Measurements from ENCODE around the gene ARHGEF37.

Gene ARHGEF37

DNA sequence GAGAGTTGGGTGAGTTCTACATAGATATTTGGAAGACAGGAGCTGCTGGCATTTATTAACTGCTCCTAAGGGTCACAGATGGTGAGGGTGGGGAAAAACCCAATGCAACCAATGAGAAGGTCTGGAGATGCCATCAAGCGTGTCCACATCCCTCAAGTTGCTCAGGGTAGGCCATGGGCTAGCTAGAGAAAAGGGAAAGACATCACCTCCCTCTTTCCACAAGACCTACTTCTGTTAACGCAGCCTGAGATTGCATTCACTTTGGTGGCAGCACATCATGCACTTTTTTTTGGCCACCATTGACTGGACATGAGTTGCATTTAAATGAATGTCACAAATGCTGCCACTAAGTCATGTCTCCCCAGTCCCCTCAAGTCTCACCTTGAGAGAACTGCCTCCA is 71.4 kb downstream of the ARHGEF37 start:
- no peak overlapping the region for H3K4me3 ChIP-seq (ENCODE audit: low read depth, low read length)
- no peak for DNase-seq (ENCODE audit: low read depth)
- TF ChIP-seq, protein P1, sequence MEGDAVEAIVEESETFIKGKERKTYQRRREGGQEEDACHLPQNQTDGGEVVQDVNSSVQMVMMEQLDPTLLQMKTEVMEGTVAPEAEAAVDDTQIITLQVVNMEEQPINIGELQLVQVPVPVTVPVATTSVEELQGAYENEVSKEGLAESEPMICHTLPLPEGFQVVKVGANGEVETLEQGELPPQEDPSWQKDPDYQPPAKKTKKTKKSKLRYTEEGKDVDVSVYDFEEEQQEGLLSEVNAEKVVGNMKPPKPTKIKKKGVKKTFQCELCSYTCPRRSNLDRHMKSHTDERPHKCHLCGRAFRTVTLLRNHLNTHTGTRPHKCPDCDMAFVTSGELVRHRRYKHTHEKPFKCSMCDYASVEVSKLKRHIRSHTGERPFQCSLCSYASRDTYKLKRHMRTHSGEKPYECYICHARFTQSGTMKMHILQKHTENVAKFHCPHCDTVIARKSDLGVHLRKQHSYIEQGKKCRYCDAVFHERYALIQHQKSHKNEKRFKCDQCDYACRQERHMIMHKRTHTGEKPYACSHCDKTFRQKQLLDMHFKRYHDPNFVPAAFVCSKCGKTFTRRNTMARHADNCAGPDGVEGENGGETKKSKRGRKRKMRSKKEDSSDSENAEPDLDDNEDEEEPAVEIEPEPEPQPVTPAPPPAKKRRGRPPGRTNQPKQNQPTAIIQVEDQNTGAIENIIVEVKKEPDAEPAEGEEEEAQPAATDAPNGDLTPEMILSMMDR (IDR thresholded peaks at IDR 0.05; ENCODE audit: insufficient read depth, low read depth, low read length, missing control alignments) = no peak

DNA sequence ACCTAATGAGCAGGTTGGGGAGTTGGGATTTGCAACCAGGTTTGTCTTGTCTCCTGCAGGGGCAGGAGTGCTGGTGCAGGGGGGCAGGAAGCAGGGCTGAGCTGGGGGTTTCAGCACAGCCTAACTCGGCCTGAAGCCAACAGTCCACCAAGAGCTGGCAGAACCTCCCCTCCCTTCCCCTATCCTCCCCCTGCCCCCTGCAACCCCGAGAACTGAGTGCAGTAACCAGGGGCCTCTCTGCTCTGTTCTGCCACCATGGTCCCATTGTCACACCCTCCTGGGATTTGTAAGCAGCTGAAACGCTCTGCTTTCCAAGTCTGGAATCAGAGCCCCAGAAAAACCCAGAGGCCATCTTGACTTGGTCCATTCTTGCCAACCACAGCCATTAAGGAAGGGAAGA is 72.9 kb downstream of the ARHGEF37 start:
- TF ChIP-seq, protein P1 (IDR thresholded peaks at IDR 0.05; ENCODE audit: insufficient read depth, low read depth, low read length, missing control alignments) = no peak
- H3K4me3 ChIP-seq (ENCODE audit: low read depth, low read length) = no peak overlapping the region
- DNase-seq (ENCODE audit: low read depth) = no peak

DNA sequence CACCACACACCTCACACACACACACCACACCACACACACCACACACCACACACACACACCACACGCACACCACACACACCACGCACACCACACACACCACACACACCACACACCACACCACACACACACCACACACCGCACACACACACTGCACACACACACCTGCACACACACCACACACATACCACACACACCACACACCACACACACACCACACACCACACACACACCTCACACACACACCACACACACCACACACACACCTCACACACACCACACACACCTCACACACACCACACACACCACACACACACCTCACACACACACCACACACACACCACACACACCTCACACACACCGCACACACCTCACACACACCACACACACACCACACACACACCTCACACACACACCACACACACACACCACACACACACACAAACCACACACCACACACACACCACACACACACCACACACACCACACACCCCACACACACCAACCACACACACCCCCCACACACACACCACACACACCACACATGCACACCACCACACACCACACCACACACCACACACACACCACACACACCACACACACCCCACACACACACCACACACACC is 73.7 kb downstream of the ARHGEF37 start:
- no peak overlapping the region for H3K4me3 ChIP-seq (ENCODE audit: low read depth, low read length)
- DNase-seq (ENCODE audit: low read depth) = no peak
- TF ChIP-seq, protein P1 (IDR thresholded peaks at IDR 0.05; ENCODE audit: insufficient read depth, low read depth, low read length, missing control alignments) = no peak

DNA sequence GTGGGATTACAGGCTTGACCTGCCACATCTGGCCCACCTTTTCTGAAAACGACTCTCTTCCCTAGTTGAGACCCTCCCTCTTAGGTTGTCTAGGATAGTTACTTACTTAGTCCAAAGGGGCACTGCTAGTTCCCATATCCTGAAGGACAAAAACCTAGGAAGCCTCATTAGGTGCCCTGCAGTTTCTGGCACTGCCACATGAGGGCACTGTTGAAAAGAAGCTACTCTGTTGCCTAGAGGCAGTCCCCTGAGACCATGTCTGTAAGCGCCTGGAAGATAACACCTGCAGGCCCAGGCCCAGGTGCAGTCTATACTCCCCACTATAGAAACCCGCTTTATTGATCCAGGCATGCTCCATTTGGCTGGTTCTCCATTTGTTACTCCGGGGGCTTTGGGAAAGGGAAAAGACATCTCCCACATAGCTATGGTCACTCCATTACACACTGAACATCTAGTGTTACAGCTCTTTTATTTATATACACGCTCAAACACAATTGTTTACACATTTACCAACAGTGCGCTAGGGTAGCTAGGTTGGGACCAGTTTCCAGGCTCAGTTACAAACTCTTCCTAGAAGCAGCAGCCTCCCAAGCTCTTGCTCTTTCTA is 75.4 kb downstream of the ARHGEF37 start:
- DNase-seq (ENCODE audit: low read depth) = peak; percentile 51
- H3K4me3 ChIP-seq (ENCODE audit: low read depth, low read length) = no peak overlapping the region
- TF ChIP-seq, protein P1 (IDR thresholded peaks at IDR 0.05; ENCODE audit: insufficient read depth, low read depth, low read length, missing control alignments) = peak; percentile 66

DNA sequence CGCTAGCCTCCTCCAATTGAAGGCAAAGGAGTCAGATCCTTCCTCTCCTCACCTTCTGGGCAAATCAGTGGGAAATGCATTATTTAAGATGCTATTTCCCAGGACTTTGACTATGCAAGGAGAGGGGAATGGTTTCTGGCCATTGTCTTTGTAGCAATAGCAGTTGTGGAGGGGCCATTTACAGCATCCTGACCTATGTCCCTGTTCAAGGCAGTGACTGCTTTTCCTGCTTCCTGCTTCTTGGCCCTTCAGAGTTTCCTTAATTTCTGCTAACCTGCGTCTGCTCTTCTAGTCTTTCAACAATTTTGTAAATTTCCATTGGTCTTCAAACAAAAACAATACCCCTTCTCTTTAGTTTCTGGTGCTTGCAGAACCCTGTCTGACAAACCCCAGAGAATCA is 76.0 kb downstream of the ARHGEF37 start:
- H3K4me3 ChIP-seq (ENCODE audit: low read depth, low read length) = no peak overlapping the region
- no peak for DNase-seq (ENCODE audit: low read depth)
- TF ChIP-seq, protein P1 (IDR thresholded peaks at IDR 0.05; ENCODE audit: insufficient read depth, low read depth, low read length, missing control alignments) = no peak

DNA sequence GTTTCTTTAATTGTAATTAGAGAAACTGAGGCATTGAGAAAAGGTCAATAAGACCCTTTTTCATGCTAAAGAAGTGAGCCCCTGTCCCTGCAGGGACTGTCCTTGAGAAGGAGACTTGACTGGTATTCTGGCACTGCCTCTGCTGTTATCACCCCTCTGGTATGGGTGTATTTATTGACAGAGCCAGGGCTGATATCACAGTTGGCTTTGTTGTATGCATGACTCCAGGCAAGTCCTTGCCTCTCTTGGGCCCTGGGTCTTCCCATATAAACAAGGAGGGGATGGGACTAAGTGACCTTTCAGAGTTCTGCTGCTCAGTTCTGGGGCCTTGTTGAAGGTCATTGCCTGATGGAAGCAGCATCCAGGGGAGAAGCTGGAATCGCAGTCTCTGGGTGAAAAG is 77.0 kb downstream of the ARHGEF37 start:
- DNase-seq (ENCODE audit: low read depth) = no peak
- TF ChIP-seq, protein P1 (IDR thresholded peaks at IDR 0.05; ENCODE audit: insufficient read depth, low read depth, low read length, missing control alignments) = no peak

DNA sequence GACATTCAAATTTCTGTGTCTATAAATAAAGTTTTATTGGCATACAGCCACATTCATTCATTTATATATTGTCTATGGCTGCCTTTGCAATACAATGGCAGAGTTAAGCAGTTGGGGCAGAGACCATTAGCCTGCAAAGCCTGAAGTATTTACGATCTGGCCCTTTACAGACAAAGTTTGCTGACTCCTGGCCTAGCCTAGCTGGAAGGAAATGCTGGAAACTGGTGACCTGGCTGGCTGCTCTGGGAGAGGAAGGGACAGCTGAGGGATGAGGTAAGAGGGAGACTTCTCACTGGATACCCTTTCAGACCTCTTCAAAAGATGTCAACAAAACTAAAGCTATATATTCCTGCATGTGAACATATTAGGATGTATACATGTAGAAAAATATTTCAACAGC is 82.8 kb downstream of the ARHGEF37 start:
- TF ChIP-seq, protein P1 (IDR thresholded peaks at IDR 0.05; ENCODE audit: insufficient read depth, low read depth, low read length, missing control alignments) = no peak
- DNase-seq (ENCODE audit: low read depth) = no peak
- no peak overlapping the region for H3K4me3 ChIP-seq (ENCODE audit: low read depth, low read length)

More for the DNA sequence above, 77.0 kb downstream of the ARHGEF37 start:
- no peak overlapping the region for H3K4me3 ChIP-seq (ENCODE audit: low read depth, low read length)
